GM12878 (cell line): Measurements from ENCODE around the gene NAA10. TPM values are rescaled to one million over a fixed set of nuclear protein-coding genes. Genes with fewer than 3 reads are reported as not detected.

ENCODE experiments used
- BACH1 ChIP-seq: fragments of 450-650 bp; IDR thresholded peaks from 2 replicates; pipeline ENCODE4 v1.6.1; 2017; ENCODE audit warnings: mild to moderate bottlenecking, borderline replicate concordance
- CBX3 ChIP-seq: fragments of 200-600 bp; sonication (generic); IDR thresholded peaks from 2 replicates; pipeline ENCODE4 v1.6.1; 2016; ENCODE audit warnings: low read depth, borderline replicate concordance
- CHD1 ChIP-seq: IDR thresholded peaks from 2 replicates; pipeline ENCODE4 v1.6.1; 2012; ENCODE audit warnings: low read depth, low read length, improper control_type of control experiment
- E2F4 ChIP-seq: IDR thresholded peaks from 2 replicates; pipeline ENCODE4 v1.6.1; 2012; ENCODE audit warnings: low read depth, low read length, improper control_type of control experiment
- GABPA ChIP-seq: IDR thresholded peaks from 2 replicates; pipeline ENCODE4 v1.6.1; 2014; ENCODE audit warnings: antibody characterized with exemption, low read depth, mild to moderate bottlenecking, inconsistent platforms
- GATAD2B ChIP-seq: fragments of 450-650 bp; conservative IDR thresholded peaks from 2 replicates; pipeline ENCODE4 v1.6.1; 2017; ENCODE audit warnings: low read depth, mild to moderate bottlenecking, moderate library complexity
- JUNB ChIP-seq: IDR thresholded peaks from 2 replicates; pipeline ENCODE4 v1.6.1; 2016; ENCODE audit warnings: antibody characterized with exemption, mild to moderate bottlenecking
- KLF5 ChIP-seq: fragments of 450-650 bp; IDR thresholded peaks from 2 replicates; pipeline ENCODE4 v1.6.1; 2014; ENCODE audit warnings: mild to moderate bottlenecking; ENCODE audit not compliant: partially characterized antibody
- LARP7 ChIP-seq: fragments of 450-650 bp; IDR thresholded peaks from 2 replicates; pipeline ENCODE4 v1.6.1; 2017; ENCODE audit warnings: mild to moderate bottlenecking
- NFYB ChIP-seq: IDR thresholded peaks from 2 replicates; pipeline ENCODE4 v1.6.1; 2011; ENCODE audit warnings: low read depth, mild to moderate bottlenecking, low read length, improper control_type of control experiment, moderate library complexity; ENCODE audit not compliant: insufficient read depth
- NR2C2 ChIP-seq: IDR thresholded peaks from 2 replicates; pipeline ENCODE4 v1.6.1; 2011; ENCODE audit warnings: borderline replicate concordance, low read depth; ENCODE audit not compliant: control insufficient read depth, insufficient read length
- POU2F2 ChIP-seq: IDR thresholded peaks from 3 replicates; pipeline ENCODE4 v1.6.1; 2011; ENCODE audit warnings: low read depth, mild to moderate bottlenecking, low read length, borderline replicate concordance
- SMARCA5 ChIP-seq: fragments of 450-650 bp; IDR thresholded peaks from 2 replicates; pipeline ENCODE4 v1.6.1; 2017; ENCODE audit warnings: mild to moderate bottlenecking
- polyA plus RNA-seq, 11 experiments: library from polyadenylated mRNA; depleted of rRNA in 4 of 11; unstranded in 6 of 11; stranded (reverse) in 5 of 11; fragments of >200 nt; fragmentation: Nextera tagmentation in 4 of 11; fragmentation: Illumina TruSeq in 1 of 11; extraction: Ambion mirVana in 4 of 11; extraction: Trizol in 1 of 11; gene quantifications; 1 replicate in 1 of 11; 2 replicates in 10 of 11; pipeline versions ENCODE4 v1.2.1 to v1.2.3, GENCODE V29; 2011 to 2016; ENCODE audit warnings: inconsistent platforms in 2 of 11, missing spikeins in 2 of 11, low read depth in 1 of 11
- total RNA-seq, 4 experiments: library from RNA; depleted of rRNA in 3 of 4; stranded (reverse); fragments of >200 nt in 3 of 4; fragmentation: Illumina TruSeq in 1 of 4; extraction: Trizol in 1 of 4; gene quantifications; 2 replicates each; pipeline versions ENCODE4 v1.2.1 to v1.2.3, GENCODE V29; 2013 to 2021
- TF ChIP-seq, protein P1 (sequence below): IDR thresholded peaks from 2 replicates; pipeline ENCODE4 v1.6.1; 2012; ENCODE audit warnings: mild to moderate bottlenecking, low read depth, low read length
- TF ChIP-seq, protein P2 (sequence below): fragments of 450-650 bp; IDR thresholded peaks from 2 replicates; pipeline ENCODE4 v1.6.1; 2017; ENCODE audit warnings: mild to moderate bottlenecking, moderate library complexity
- TF ChIP-seq, protein P3 (sequence below): fragments of 150-350 bp; IDR thresholded peaks from 2 replicates; pipeline ENCODE4 v1.6.1; 2016; ENCODE audit warnings: low read depth, low read length

NAA10 gene
- total and polyA plus RNA-seq, 10 of the 15 experiments (the other 5 are each of a cell fraction or from before 2014, with no cell fraction given): 7.9 to 212 (median 98.9) TPM

GRCh38 chrX:153934762-153935325 lies at the start of gene NAA10 (continued):
- TF ChIP-seq E2F4: no peak
- no peak for TF ChIP-seq CBX3
- peak; percentile 62; the same call in 1 of the 2 replicates for TF ChIP-seq GATAD2B
- TF ChIP-seq POU2F2: no peak
- peak; percentile 66 for TF ChIP-seq BACH1
- TF ChIP-seq, protein P1, sequence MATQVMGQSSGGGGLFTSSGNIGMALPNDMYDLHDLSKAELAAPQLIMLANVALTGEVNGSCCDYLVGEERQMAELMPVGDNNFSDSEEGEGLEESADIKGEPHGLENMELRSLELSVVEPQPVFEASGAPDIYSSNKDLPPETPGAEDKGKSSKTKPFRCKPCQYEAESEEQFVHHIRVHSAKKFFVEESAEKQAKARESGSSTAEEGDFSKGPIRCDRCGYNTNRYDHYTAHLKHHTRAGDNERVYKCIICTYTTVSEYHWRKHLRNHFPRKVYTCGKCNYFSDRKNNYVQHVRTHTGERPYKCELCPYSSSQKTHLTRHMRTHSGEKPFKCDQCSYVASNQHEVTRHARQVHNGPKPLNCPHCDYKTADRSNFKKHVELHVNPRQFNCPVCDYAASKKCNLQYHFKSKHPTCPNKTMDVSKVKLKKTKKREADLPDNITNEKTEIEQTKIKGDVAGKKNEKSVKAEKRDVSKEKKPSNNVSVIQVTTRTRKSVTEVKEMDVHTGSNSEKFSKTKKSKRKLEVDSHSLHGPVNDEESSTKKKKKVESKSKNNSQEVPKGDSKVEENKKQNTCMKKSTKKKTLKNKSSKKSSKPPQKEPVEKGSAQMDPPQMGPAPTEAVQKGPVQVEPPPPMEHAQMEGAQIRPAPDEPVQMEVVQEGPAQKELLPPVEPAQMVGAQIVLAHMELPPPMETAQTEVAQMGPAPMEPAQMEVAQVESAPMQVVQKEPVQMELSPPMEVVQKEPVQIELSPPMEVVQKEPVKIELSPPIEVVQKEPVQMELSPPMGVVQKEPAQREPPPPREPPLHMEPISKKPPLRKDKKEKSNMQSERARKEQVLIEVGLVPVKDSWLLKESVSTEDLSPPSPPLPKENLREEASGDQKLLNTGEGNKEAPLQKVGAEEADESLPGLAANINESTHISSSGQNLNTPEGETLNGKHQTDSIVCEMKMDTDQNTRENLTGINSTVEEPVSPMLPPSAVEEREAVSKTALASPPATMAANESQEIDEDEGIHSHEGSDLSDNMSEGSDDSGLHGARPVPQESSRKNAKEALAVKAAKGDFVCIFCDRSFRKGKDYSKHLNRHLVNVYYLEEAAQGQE: no peak
- peak; percentile 46 for TF ChIP-seq LARP7
- TF ChIP-seq, protein P2, sequence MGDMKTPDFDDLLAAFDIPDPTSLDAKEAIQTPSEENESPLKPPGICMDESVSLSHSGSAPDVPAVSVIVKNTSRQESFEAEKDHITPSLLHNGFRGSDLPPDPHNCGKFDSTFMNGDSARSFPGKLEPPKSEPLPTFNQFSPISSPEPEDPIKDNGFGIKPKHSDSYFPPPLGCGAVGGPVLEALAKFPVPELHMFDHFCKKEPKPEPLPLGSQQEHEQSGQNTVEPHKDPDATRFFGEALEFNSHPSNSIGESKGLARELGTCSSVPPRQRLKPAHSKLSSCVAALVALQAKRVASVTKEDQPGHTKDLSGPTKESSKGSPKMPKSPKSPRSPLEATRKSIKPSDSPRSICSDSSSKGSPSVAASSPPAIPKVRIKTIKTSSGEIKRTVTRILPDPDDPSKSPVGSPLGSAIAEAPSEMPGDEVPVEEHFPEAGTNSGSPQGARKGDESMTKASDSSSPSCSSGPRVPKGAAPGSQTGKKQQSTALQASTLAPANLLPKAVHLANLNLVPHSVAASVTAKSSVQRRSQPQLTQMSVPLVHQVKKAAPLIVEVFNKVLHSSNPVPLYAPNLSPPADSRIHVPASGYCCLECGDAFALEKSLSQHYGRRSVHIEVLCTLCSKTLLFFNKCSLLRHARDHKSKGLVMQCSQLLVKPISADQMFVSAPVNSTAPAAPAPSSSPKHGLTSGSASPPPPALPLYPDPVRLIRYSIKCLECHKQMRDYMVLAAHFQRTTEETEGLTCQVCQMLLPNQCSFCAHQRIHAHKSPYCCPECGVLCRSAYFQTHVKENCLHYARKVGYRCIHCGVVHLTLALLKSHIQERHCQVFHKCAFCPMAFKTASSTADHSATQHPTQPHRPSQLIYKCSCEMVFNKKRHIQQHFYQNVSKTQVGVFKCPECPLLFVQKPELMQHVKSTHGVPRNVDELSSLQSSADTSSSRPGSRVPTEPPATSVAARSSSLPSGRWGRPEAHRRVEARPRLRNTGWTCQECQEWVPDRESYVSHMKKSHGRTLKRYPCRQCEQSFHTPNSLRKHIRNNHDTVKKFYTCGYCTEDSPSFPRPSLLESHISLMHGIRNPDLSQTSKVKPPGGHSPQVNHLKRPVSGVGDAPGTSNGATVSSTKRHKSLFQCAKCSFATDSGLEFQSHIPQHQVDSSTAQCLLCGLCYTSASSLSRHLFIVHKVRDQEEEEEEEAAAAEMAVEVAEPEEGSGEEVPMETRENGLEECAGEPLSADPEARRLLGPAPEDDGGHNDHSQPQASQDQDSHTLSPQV: no peak
- TF ChIP-seq NFYB: peak; percentile 68; the same call in 1 of the 2 replicates
- no peak for TF ChIP-seq NR2C2
- TF ChIP-seq CHD1: no peak
- TF ChIP-seq GABPA: 0 out of 2 replicates have a peak, but pooled peaks have one; percentile 27
- TF ChIP-seq SMARCA5: no peak
- no peak for TF ChIP-seq KLF5
- TF ChIP-seq, protein P3, sequence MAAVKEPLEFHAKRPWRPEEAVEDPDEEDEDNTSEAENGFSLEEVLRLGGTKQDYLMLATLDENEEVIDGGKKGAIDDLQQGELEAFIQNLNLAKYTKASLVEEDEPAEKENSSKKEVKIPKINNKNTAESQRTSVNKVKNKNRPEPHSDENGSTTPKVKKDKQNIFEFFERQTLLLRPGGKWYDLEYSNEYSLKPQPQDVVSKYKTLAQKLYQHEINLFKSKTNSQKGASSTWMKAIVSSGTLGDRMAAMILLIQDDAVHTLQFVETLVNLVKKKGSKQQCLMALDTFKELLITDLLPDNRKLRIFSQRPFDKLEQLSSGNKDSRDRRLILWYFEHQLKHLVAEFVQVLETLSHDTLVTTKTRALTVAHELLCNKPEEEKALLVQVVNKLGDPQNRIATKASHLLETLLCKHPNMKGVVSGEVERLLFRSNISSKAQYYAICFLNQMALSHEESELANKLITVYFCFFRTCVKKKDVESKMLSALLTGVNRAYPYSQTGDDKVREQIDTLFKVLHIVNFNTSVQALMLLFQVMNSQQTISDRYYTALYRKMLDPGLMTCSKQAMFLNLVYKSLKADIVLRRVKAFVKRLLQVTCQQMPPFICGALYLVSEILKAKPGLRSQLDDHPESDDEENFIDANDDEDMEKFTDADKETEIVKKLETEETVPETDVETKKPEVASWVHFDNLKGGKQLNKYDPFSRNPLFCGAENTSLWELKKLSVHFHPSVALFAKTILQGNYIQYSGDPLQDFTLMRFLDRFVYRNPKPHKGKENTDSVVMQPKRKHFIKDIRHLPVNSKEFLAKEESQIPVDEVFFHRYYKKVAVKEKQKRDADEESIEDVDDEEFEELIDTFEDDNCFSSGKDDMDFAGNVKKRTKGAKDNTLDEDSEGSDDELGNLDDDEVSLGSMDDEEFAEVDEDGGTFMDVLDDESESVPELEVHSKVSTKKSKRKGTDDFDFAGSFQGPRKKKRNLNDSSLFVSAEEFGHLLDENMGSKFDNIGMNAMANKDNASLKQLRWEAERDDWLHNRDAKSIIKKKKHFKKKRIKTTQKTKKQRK: no peak
- TF ChIP-seq JUNB: no peak
